T-helper 2 cell treated with Interferon-gamma antibody and Interleukin-4, amounts not matched to agents 5 μg/mL and 100 μg/mL, for 36 hours (primary cell): ENCODE data around the gene CSE1L.
"Not testable (repeated sequence)": the region's sequence is repeated elsewhere in the genome, so short reads cannot be mapped to it uniquely, and the experiment has no call there.

ENCODE experiments used
- DNase-seq: peaks from one replicate; pipeline ENCODE4 v3.0.0; 2021; ENCODE audit warnings: low spot score
- H3K27ac Mint-ChIP-seq: one replicate; pipeline ENCODE4 v1.8.0; 2021; ENCODE audit warnings: mild to moderate bottlenecking, mixed read lengths
- H3K27me3 Mint-ChIP-seq: one replicate; pipeline ENCODE4 v1.8.0; 2021; ENCODE audit warnings: low read depth, mixed read lengths
- H3K36me3 Mint-ChIP-seq: one replicate; pipeline ENCODE4 v1.8.0; 2021; ENCODE audit warnings: low read depth, mixed read lengths
- H3K4me1 Mint-ChIP-seq: one replicate; pipeline ENCODE4 v1.8.0; 2021; ENCODE audit warnings: low read depth, mixed read lengths
- H3K4me3 Mint-ChIP-seq: one replicate; pipeline ENCODE4 v1.8.0; 2022; ENCODE audit warnings: mild to moderate bottlenecking, moderate library complexity, mixed read lengths
- H3K9me3 Mint-ChIP-seq: one replicate; pipeline ENCODE4 v1.8.0; 2021; ENCODE audit warnings: mixed read lengths

Gene CSE1L

GRCh38 chr20:49037962-49038387 lies 8.1 kb upstream of the CSE1L start:
- no peaks in the 10 kb centered on the region for H3K27me3 Mint-ChIP-seq
- peak overlapping the region; percentile 51 for H3K4me3 Mint-ChIP-seq
- peaks cover 7% of the 10 kb centered on the region for H3K4me1 Mint-ChIP-seq
- no peaks in the 10 kb centered on the region for H3K9me3 Mint-ChIP-seq
- DNase-seq: peak; percentile 30
- H3K27ac Mint-ChIP-seq: peak overlapping the region; percentile 56
- peaks cover 19% of the 10 kb centered on the region for H3K36me3 Mint-ChIP-seq

GRCh38 chr20:49039854-49040253 lies 6.3 kb upstream of the CSE1L start:
- DNase-seq: no peak
- Mint-ChIP-seq H3K4me1 (peaks cover 7% of the 10 kb centered on the region), H3K27ac (no peak overlapping the region), H3K36me3 (peaks cover 8% of the 10 kb centered on the region), H3K9me3 (no peaks in the 10 kb centered on the region), H3K27me3 (no peaks in the 10 kb centered on the region), H3K4me3 (no peak overlapping the region)

GRCh38 chr20:49043000-49043399 lies 3.1 kb upstream of the CSE1L start:
- Mint-ChIP-seq H3K27me3 (no peaks in the 10 kb centered on the region), H3K4me3 (no peak overlapping the region), H3K27ac (no peak overlapping the region), H3K9me3 (no peaks in the 10 kb centered on the region), H3K36me3 (peaks cover 12% of the 10 kb centered on the region), H3K4me1 (peaks cover 19% of the 10 kb centered on the region)
- DNase-seq: no peak

- H3K4me3 Mint-ChIP-seq: peak overlapping the region; percentile 97
- H3K4me1 Mint-ChIP-seq: peaks cover 22% of the 10 kb centered on the region
- peak overlapping the region; percentile 99 for H3K27ac Mint-ChIP-seq
- H3K9me3 Mint-ChIP-seq: no peaks in the 10 kb centered on the region
- no peak for DNase-seq
- peaks cover 26% of the 10 kb centered on the region for H3K36me3 Mint-ChIP-seq
- no peaks in the 10 kb centered on the region for H3K27me3 Mint-ChIP-seq
These were observed 549 bp upstream of the CSE1L start for GRCh38 chr20:49045440-49046086.

- peaks cover 32% of the 10 kb centered on the region for H3K4me1 Mint-ChIP-seq
These were observed 6.2 kb downstream of the CSE1L start for GRCh38 chr20:49052334-49052733.

GRCh38 chr20:49054056-49054643 lies 8.0 kb downstream of the CSE1L start:
- no peak for DNase-seq
- H3K36me3 Mint-ChIP-seq: peaks cover 43% of the 10 kb centered on the region
- no peak overlapping the region for H3K4me3 Mint-ChIP-seq
- H3K27me3 Mint-ChIP-seq: no peaks in the 10 kb centered on the region
- peaks cover 21% of the 10 kb centered on the region for H3K4me1 Mint-ChIP-seq
- H3K27ac Mint-ChIP-seq: peak overlapping the region; percentile 26
- H3K9me3 Mint-ChIP-seq: no peaks in the 10 kb centered on the region

More at GRCh38 chr20:49052334-49052733, 6.2 kb downstream of the CSE1L start:
- H3K27me3 Mint-ChIP-seq: no peaks in the 10 kb centered on the region
- no peak for DNase-seq
- peaks cover 52% of the 10 kb centered on the region for H3K36me3 Mint-ChIP-seq
- H3K9me3 Mint-ChIP-seq: no peaks in the 10 kb centered on the region
- no peak overlapping the region for H3K27ac Mint-ChIP-seq
- no peak overlapping the region for H3K4me3 Mint-ChIP-seq

GRCh38 chr20:49063279-49063678 lies 17.2 kb downstream of the CSE1L start:
- H3K27ac Mint-ChIP-seq: no peak overlapping the region
- H3K27me3 Mint-ChIP-seq: no peaks in the 10 kb centered on the region
- H3K4me1 Mint-ChIP-seq: peaks cover 10% of the 10 kb centered on the region
- no peak for DNase-seq
- no peaks in the 10 kb centered on the region for H3K9me3 Mint-ChIP-seq
- no peak overlapping the region for H3K4me3 Mint-ChIP-seq
- H3K36me3 Mint-ChIP-seq: peaks cover 37% of the 10 kb centered on the region

GRCh38 chr20:49074521-49074920 lies 28.4 kb downstream of the CSE1L start:
- no peaks in the 10 kb centered on the region for H3K9me3 Mint-ChIP-seq
- H3K27me3 Mint-ChIP-seq: no peaks in the 10 kb centered on the region
- no peak overlapping the region for H3K27ac Mint-ChIP-seq
- peaks cover 43% of the 10 kb centered on the region for H3K36me3 Mint-ChIP-seq
- peaks cover 6% of the 10 kb centered on the region for H3K4me1 Mint-ChIP-seq
- DNase-seq: no peak
- H3K4me3 Mint-ChIP-seq: no peak overlapping the region

- H3K4me1 Mint-ChIP-seq: peaks cover 4% of the 10 kb centered on the region
- H3K36me3 Mint-ChIP-seq: peaks cover 45% of the 10 kb centered on the region
- no peak for DNase-seq
- H3K27me3 Mint-ChIP-seq: no peaks in the 10 kb centered on the region
- H3K27ac Mint-ChIP-seq: no peak overlapping the region
- H3K4me3 Mint-ChIP-seq: no peak overlapping the region
- H3K9me3 Mint-ChIP-seq: no peaks in the 10 kb centered on the region
These were observed 32.2 kb downstream of the CSE1L start for GRCh38 chr20:49078310-49078709.

- H3K4me1 Mint-ChIP-seq, H3K4me3 Mint-ChIP-seq, H3K27ac Mint-ChIP-seq, H3K27me3 Mint-ChIP-seq, H3K9me3 Mint-ChIP-seq, DNase-seq: not testable (repeated sequence)
- peaks cover 52% of the 10 kb centered on the region for H3K36me3 Mint-ChIP-seq
These were observed 36.2 kb downstream of the CSE1L start for GRCh38 chr20:49082295-49082694.

GRCh38 chr20:49091104-49091503 lies 45.0 kb downstream of the CSE1L start:
- Mint-ChIP-seq H3K27ac (no peak overlapping the region), H3K27me3 (no peaks in the 10 kb centered on the region), H3K36me3 (peaks cover 63% of the 10 kb centered on the region), H3K4me1 (no peaks in the 10 kb centered on the region), H3K9me3 (no peaks in the 10 kb centered on the region), H3K4me3 (no peak overlapping the region)
- no peak for DNase-seq

GRCh38 chr20:49091762-49092161 lies 45.6 kb downstream of the CSE1L start:
- DNase-seq: no peak
- Mint-ChIP-seq H3K4me1 (no peaks in the 10 kb centered on the region), H3K4me3 (no peak overlapping the region), H3K27me3 (no peaks in the 10 kb centered on the region), H3K27ac (no peak overlapping the region), H3K36me3 (peaks cover 65% of the 10 kb centered on the region), H3K9me3 (no peaks in the 10 kb centered on the region)

GRCh38 chr20:49096203-49096730 lies 50.2 kb downstream of the CSE1L start:
- H3K36me3 Mint-ChIP-seq: peaks cover 61% of the 10 kb centered on the region
- H3K27me3 Mint-ChIP-seq: no peaks in the 10 kb centered on the region
- H3K4me3 Mint-ChIP-seq: no peak overlapping the region
- H3K9me3 Mint-ChIP-seq: no peaks in the 10 kb centered on the region
- no peak overlapping the region for H3K27ac Mint-ChIP-seq
- H3K4me1 Mint-ChIP-seq: peaks cover 3% of the 10 kb centered on the region
- no peak for DNase-seq

GRCh38 chr20:49097159-49097558 lies 51.0 kb downstream of the CSE1L start:
- H3K9me3 Mint-ChIP-seq: no peaks in the 10 kb centered on the region
- no peaks in the 10 kb centered on the region for H3K27me3 Mint-ChIP-seq
- DNase-seq: no peak
- H3K27ac Mint-ChIP-seq: no peak overlapping the region
- H3K4me3 Mint-ChIP-seq: no peak overlapping the region
- peaks cover 8% of the 10 kb centered on the region for H3K4me1 Mint-ChIP-seq
- peaks cover 66% of the 10 kb centered on the region for H3K36me3 Mint-ChIP-seq
